ENCODE measurements around the gene OGFOD3. TPM values are rescaled to one million over a fixed set of nuclear protein-coding genes. Genes with fewer than 3 reads are reported as not detected.

The OGFOD3 gene
- total RNA-seq, 1 experiment from 2014 or later = 53.6 TPM

GRCh38 chr17:82449131-82449882, 30.9 kb upstream of the OGFOD3 start:
- Histone ChIP-seq H3K79me2 (ENCODE audit: insufficient read depth, low read length) (peaks cover 15% of the 10 kb centered on the region), H3K4me3 (replicated peaks in 1 of 2; ENCODE audit: low read depth in 1 of 2, low read length in 2 of 2) (peak overlapping the region; percentile 70 to 100), H4K20me1 (ENCODE audit: insufficient read depth) (no peaks in the 10 kb centered on the region), H3K9me2 (ENCODE audit: insufficient read depth) (no peaks in the 10 kb centered on the region), H3K4me2 (ENCODE audit: low read length) (peak overlapping the region; percentile 93), H3K9me3 (ENCODE audit: control insufficient read depth in 1 of 2, insufficient read depth in 1 of 2, low read depth in 1 of 2, low read length in 2 of 2) (no peaks in the 10 kb centered on the region), H3K4me1 (ENCODE audit: control insufficient read depth in 1 of 2, insufficient read depth in 2 of 2, low read length in 2 of 2) (peaks cover 9 to 19% of the 10 kb centered on the region in 2 experiments), H3K27me3 (ENCODE audit: insufficient read depth, low read length) (no peaks in the 10 kb centered on the region), H3K9ac (ENCODE audit: low read length) (peak overlapping the region; percentile 99), H2AFZ (ENCODE audit: low read depth, low read length, poor library complexity, severe bottlenecking) (no peak overlapping the region), H3K27ac (ENCODE audit: low read depth, low read length) (peak overlapping the region; percentile 81), H3K36me3 (ENCODE audit: control insufficient read depth in 1 of 2, insufficient read depth in 2 of 2, low read length in 2 of 2) (peaks cover 0 to 5% of the 10 kb centered on the region in 2 experiments; a peak in 1 of 4 replicates)
- BruUV-seq (replicated peaks) = TSS peak; percentile 69
- intact Hi-C loops (cut with micrococcal nuclease) = no loop called here
- RAD21 ChIA-PET (ENCODE audit: low non-redundant PET in 1 of 2, low total read pairs in 2 of 2, uncharacterized antibody in 2 of 2, unreplicated experiment in 2 of 2) = no interaction called here
- DNase-seq (ENCODE audit: low read depth, low spot score) = no peak
- CTCF ChIA-PET = no interaction called here
- TF ChIP-seq, protein P1, sequence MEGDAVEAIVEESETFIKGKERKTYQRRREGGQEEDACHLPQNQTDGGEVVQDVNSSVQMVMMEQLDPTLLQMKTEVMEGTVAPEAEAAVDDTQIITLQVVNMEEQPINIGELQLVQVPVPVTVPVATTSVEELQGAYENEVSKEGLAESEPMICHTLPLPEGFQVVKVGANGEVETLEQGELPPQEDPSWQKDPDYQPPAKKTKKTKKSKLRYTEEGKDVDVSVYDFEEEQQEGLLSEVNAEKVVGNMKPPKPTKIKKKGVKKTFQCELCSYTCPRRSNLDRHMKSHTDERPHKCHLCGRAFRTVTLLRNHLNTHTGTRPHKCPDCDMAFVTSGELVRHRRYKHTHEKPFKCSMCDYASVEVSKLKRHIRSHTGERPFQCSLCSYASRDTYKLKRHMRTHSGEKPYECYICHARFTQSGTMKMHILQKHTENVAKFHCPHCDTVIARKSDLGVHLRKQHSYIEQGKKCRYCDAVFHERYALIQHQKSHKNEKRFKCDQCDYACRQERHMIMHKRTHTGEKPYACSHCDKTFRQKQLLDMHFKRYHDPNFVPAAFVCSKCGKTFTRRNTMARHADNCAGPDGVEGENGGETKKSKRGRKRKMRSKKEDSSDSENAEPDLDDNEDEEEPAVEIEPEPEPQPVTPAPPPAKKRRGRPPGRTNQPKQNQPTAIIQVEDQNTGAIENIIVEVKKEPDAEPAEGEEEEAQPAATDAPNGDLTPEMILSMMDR (IDR thresholded peaks at IDR 0.05 in 2 of 3, conservative IDR thresholded peaks at IDR 0.05 in 1 of 3; ENCODE audit: borderline replicate concordance in 1 of 3, insufficient read depth in 1 of 3, low read depth in 2 of 3, low read length in 2 of 3) = no peak
- TF ChIP-seq SIN3A (IDR thresholded peaks at IDR 0.05; ENCODE audit: low read depth) = no peak
- no peak for TF ChIP-seq ELF1 (IDR thresholded peaks at IDR 0.05; ENCODE audit: borderline replicate concordance, low read depth)
- TF ChIP-seq FOSL1 (IDR thresholded peaks at IDR 0.05; ENCODE audit: low read depth) = no peak
- no peak for TF ChIP-seq EGR1 (IDR thresholded peaks at IDR 0.05; ENCODE audit: low read depth)
- TF ChIP-seq REST (IDR thresholded peaks at IDR 0.05; ENCODE audit: low read depth) = no peak
- no peak for TF ChIP-seq ZNF274 (IDR thresholded peaks at IDR 0.05; ENCODE audit: low read depth, low read length)
- no peak for TF ChIP-seq MAX (IDR thresholded peaks at IDR 0.05)
- TF ChIP-seq ZFX (IDR thresholded peaks at IDR 0.05) = no peak
- TF ChIP-seq EZH2 (IDR thresholded peaks at IDR 0.05) = no peak
- TF ChIP-seq CBX3 (IDR thresholded peaks at IDR 0.05; ENCODE audit: low read depth) = no peak
- no peak for TF ChIP-seq YY1 (IDR thresholded peaks at IDR 0.05; ENCODE audit: extremely low read depth, insufficient replicate concordance, low read depth, low read length)
- ATAC-seq = no peak
- POLR2A ChIA-PET = no interaction called here

Data from HCT116 (cell line).